HG03520 (cell line): ENCODE results near the gene MCFD2.

Experiments used
- ATAC-seq: cut with Tn5 transposase; IDR thresholded peaks from one replicate; pipeline ENCODE4 v1.9.1; 2021; ENCODE audit warnings: mild to moderate bottlenecking, moderate library complexity; ENCODE audit not compliant: unreplicated experiment

The MCFD2 gene

DNA sequence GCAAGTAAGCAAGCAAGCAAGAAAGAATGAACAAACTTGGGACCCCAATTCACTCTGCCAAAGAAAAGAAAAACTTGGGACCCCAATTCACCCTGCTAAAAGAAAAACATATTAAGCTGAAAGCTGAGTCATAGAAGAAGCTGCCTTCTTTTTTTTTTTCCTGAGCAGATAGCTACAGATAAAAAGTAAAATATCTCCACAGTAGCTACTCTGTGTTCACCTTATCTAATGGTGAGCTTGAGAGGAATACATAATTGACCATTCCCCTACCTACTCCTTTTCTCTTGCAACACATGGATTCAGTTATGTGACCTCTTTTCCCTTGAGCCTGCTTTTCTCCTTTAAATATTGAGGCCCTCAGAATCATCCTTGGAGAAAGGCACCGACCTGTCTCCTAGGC, 63.0 kb downstream of the MCFD2 start:
- ATAC-seq: no peak

DNA sequence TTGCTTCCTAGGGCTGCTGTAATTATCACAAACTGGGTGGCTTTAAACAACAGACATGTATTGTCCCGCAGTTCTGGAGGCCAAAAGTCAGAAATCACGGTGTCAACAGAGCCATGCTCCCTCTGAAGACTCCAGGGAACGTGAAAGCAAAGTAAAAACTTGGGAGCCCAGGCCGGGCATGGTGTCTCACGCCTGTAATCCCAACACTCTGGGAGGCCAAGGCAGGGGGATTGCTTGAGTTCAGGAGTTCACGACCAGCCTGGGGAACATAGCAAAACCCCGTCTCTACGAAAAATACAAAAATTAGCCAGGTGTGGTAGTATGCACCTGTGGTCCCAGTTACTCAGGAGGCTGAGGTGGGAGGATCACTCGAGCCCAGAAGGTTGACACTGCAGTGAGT, 63.5 kb downstream of the MCFD2 start:
- ATAC-seq: no peak
